Loucy (cell line): Measurements from ENCODE around the gene CDC25A.

Experiments
- H2AFZ ChIP-seq: fragments of 200-600 bp; sonication (generic); 2 replicates; pipeline ENCODE4 v1.6.0; 2016; ENCODE audit warnings: antibody characterized with exemption, mild to moderate bottlenecking, low read length, moderate library complexity
- H3F3A ChIP-seq: fragments of 200-600 bp; 2 replicates; pipeline ENCODE4 v1.6.0; 2016; ENCODE audit warnings: antibody characterized with exemption, low read depth, mild to moderate bottlenecking
- H3K27me3 ChIP-seq: fragments of 200-600 bp; sonication (generic); 2 replicates; pipeline ENCODE4 v1.6.1; 2014; ENCODE audit warnings: low read length, mild to moderate bottlenecking; ENCODE audit not compliant: insufficient read depth, poor library complexity, severe bottlenecking
- H3K36me3 ChIP-seq: fragments of 200-600 bp; sonication (generic); 2 replicates; pipeline ENCODE4 v1.6.1; 2016; ENCODE audit warnings: low read length; ENCODE audit not compliant: insufficient read depth
- H3K4me1 ChIP-seq: fragments of 200-600 bp; sonication (generic); 2 replicates; pipeline ENCODE4 v1.5.1; 2014; ENCODE audit warnings: low read length, mild to moderate bottlenecking; ENCODE audit not compliant: insufficient read depth, poor library complexity, severe bottlenecking
- H3K4me2 ChIP-seq: fragments of 200-600 bp; sonication (generic); 2 replicates; pipeline ENCODE4 v1.6.0; 2014; ENCODE audit warnings: antibody characterized with exemption, low read length, low read depth, mild to moderate bottlenecking; ENCODE audit not compliant: poor library complexity, severe bottlenecking
- H3K4me3 ChIP-seq: fragments of 200-600 bp; sonication (generic); 2 replicates; pipeline ENCODE4 v1.5.1; 2014; ENCODE audit warnings: low read length, mild to moderate bottlenecking, mixed read lengths; ENCODE audit not compliant: poor library complexity, severe bottlenecking
- H3K79me2 ChIP-seq: fragments of 200-600 bp; sonication (generic); 2 replicates; pipeline ENCODE4 v1.6.1; 2014; ENCODE audit warnings: low read length; ENCODE audit not compliant: insufficient read depth
- H3K9ac ChIP-seq: fragments of 200-600 bp; sonication (generic); 2 replicates; pipeline ENCODE4 v1.6.0; 2014; ENCODE audit warnings: mild to moderate bottlenecking, low read depth, low read length, moderate library complexity; ENCODE audit not compliant: poor library complexity, severe bottlenecking
- H3K9me2 ChIP-seq: fragments of 200-600 bp; sonication (generic); replicated peaks from 2 replicates; pipeline ENCODE4 v1.6.1; 2016; ENCODE audit warnings: low read depth, low read length, mixed read lengths
- H3K9me3 ChIP-seq: fragments of 200-600 bp; sonication (generic); 2 replicates; pipeline ENCODE4 v1.6.1; 2014; ENCODE audit warnings: mild to moderate bottlenecking, antibody characterized with exemption, low read length, low read depth; ENCODE audit not compliant: insufficient read depth
- H4K20me1 ChIP-seq: fragments of 200-600 bp; sonication (generic); 2 replicates; pipeline ENCODE4 v1.6.0; 2014; ENCODE audit warnings: antibody characterized with exemption, low read length, mild to moderate bottlenecking; ENCODE audit not compliant: insufficient read depth, poor library complexity, severe bottlenecking
- CTCF ChIP-seq: fragments of 200-600 bp; sonication (generic); conservative IDR thresholded peaks from 2 replicates; pipeline ENCODE4 v1.5.1; 2014; ENCODE audit warnings: mild to moderate bottlenecking, antibody characterized with exemption, low read length
- EZH2phosphoT487 ChIP-seq: fragments of 200-600 bp; IDR thresholded peaks from 2 replicates; pipeline ENCODE4 v1.6.1; 2018; ENCODE audit warnings: antibody characterized with exemption, mild to moderate bottlenecking, moderate library complexity, borderline replicate concordance

The CDC25A gene

DNA sequence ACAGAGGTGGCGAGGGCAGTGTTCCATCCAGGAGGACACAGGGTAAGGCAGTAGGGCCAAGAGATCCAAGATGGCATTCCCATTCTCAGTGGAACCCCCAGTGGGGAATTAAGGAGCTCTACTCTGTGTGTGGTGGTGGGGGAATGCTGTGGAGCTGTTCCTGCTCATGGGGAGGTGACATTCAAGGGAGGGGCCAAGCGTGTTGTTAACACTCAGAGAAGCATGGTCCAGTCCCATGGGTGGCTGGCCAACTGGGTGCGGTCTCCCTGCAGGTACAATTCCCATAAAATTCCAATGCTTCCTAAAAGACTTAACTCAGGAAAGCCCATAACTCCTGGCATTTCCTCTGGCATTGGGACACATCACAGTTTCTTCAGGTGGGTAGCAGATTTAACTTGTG, 37.4 kb upstream of the CDC25A start:
- Histone ChIP-seq H3K4me1 (no peaks in the 10 kb centered on the region), H3K27me3 (no peaks in the 10 kb centered on the region), H3K4me2 (no peak overlapping the region), H3K9me2 (no peaks in the 10 kb centered on the region), H3K36me3 (no peaks in the 10 kb centered on the region), H3K9me3 (no peaks in the 10 kb centered on the region), H3F3A (no peaks in the 10 kb centered on the region), H3K9ac (no peak overlapping the region), H3K4me3 (no peak overlapping the region), H3K79me2 (no peaks in the 10 kb centered on the region), H2AFZ (no peak overlapping the region), H4K20me1 (no peaks in the 10 kb centered on the region)
- TF ChIP-seq EZH2phosphoT487: no peak
- no peak for TF ChIP-seq CTCF

- no peak within 1 kb of the TSS for H3K4me3 ChIP-seq
- H3K79me2 ChIP-seq: no peaks in the 10 kb centered on the region
- H3K27me3 ChIP-seq: no peaks in the 10 kb centered on the region
- no peak within 1 kb of the TSS for H3K9ac ChIP-seq
- no peak within 1 kb of the TSS for H3K4me2 ChIP-seq
- no peaks in the 10 kb centered on the region for H3K9me3 ChIP-seq
- no peaks in the 10 kb centered on the region for H3F3A ChIP-seq
- H4K20me1 ChIP-seq: no peaks in the 10 kb centered on the region
- H3K4me1 ChIP-seq: no peaks in the 10 kb centered on the region
- no peaks in the 10 kb centered on the region for H3K9me2 ChIP-seq
- H2AFZ ChIP-seq: no peak within 1 kb of the TSS
- H3K36me3 ChIP-seq: no peaks in the 10 kb centered on the region
- TF ChIP-seq CTCF (no peak), EZH2phosphoT487 (no peak)
Measured at GRCh38 chr3:48222616-48223513, 34.6 kb upstream of the CDC25A start, which contains the start of gene CAMP. TSS of gene CAMP (plus strand) at chr3:48223495. CDS start at chr3:48223512, 17 bp downstream.

DNA sequence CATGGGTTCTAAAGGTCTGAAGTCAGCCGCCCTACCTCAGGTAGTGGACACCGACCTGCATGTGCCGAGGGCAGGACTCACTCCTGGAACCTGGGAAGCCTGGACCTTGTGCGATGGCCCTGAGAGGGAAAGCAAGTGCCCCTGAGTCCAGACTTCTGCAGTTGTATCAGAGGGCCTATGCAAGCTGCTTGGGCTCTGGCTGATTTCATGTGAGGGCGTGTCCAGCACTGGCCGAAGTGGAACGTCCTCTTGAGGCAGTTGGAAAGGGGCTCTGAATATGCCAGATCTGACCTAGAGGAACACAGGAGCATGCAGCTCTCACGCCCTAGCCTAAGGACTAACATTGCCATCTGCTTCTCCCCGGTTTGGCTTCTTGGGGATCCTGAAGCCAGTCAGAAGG, 32.5 kb upstream of the CDC25A start:
- H3K27me3 ChIP-seq: no peaks in the 10 kb centered on the region
- no peaks in the 10 kb centered on the region for H3K9me2 ChIP-seq
- H4K20me1 ChIP-seq: no peaks in the 10 kb centered on the region
- H3K79me2 ChIP-seq: no peaks in the 10 kb centered on the region
- no peaks in the 10 kb centered on the region for H3K9me3 ChIP-seq
- no peaks in the 10 kb centered on the region for H3K36me3 ChIP-seq
- no peak for TF ChIP-seq EZH2phosphoT487
- TF ChIP-seq CTCF: no peak
- no peak overlapping the region for H3K4me3 ChIP-seq
- no peak overlapping the region for H2AFZ ChIP-seq
- H3F3A ChIP-seq: no peaks in the 10 kb centered on the region
- H3K4me1 ChIP-seq: no peaks in the 10 kb centered on the region
- no peak overlapping the region for H3K9ac ChIP-seq
- H3K4me2 ChIP-seq: no peak overlapping the region
